GM19328 (cell line): ENCODE results near the gene HS3ST1.
"Not testable (repeated sequence)": the region's sequence is repeated elsewhere in the genome, so short reads cannot be mapped to it uniquely, and the experiment has no call there.

Source experiments
- ATAC-seq: cut with Tn5 transposase; IDR thresholded peaks from one replicate; pipeline ENCODE4 v1.9.1; 2021; ENCODE audit warnings: mild to moderate bottlenecking, moderate library complexity; ENCODE audit not compliant: unreplicated experiment

The HS3ST1 gene

GRCh38 chr4:11404431-11404830 is 24.3 kb downstream of the HS3ST1 start:
- ATAC-seq: no peak

- peak; percentile 39 for ATAC-seq
Observed at GRCh38 chr4:11402192-11402591, 26.5 kb downstream of the HS3ST1 start.

- no peak for ATAC-seq
Observed at GRCh38 chr4:11399461-11399971, 29.2 kb downstream of the HS3ST1 start.

- ATAC-seq: peak; percentile 40
Observed at GRCh38 chr4:11397819-11398610, 30.7 kb downstream of the HS3ST1 start.

GRCh38 chr4:11397146-11397545 is 31.5 kb downstream of the HS3ST1 start:
- no peak for ATAC-seq

GRCh38 chr4:11393551-11393950 is 35.1 kb downstream of the HS3ST1 start:
- no peak for ATAC-seq

GRCh38 chr4:11384072-11384471 is 44.6 kb downstream of the HS3ST1 start:
- not testable (repeated sequence) for ATAC-seq

GRCh38 chr4:11376571-11376970 is 52.1 kb downstream of the HS3ST1 start:
- no peak for ATAC-seq

GRCh38 chr4:11376146-11376545 is 52.5 kb downstream of the HS3ST1 start:
- ATAC-seq: no peak

GRCh38 chr4:11368701-11369115 is 60.0 kb downstream of the HS3ST1 start:
- no peak for ATAC-seq

- ATAC-seq: no peak
Observed at GRCh38 chr4:11367371-11367770, 61.3 kb downstream of the HS3ST1 start.

GRCh38 chr4:11366859-11367258 is 61.8 kb downstream of the HS3ST1 start:
- ATAC-seq: no peak

GRCh38 chr4:11365039-11365438 is 63.7 kb downstream of the HS3ST1 start:
- no peak for ATAC-seq

- ATAC-seq: no peak
Observed at GRCh38 chr4:11359591-11359990, 69.1 kb downstream of the HS3ST1 start.

- ATAC-seq: no peak
Observed at GRCh38 chr4:11355226-11355625, 73.5 kb downstream of the HS3ST1 start.

GRCh38 chr4:11354531-11354930 is 74.2 kb downstream of the HS3ST1 start:
- no peak for ATAC-seq

- ATAC-seq: no peak
Observed at GRCh38 chr4:11348449-11349088, 80.1 kb downstream of the HS3ST1 start.

GRCh38 chr4:11344916-11345315 is 83.8 kb downstream of the HS3ST1 start:
- no peak for ATAC-seq

- ATAC-seq: no peak
Observed at GRCh38 chr4:11343536-11343935, 85.2 kb downstream of the HS3ST1 start.
